ENCODE results near the gene PRELID2. TPM values are rescaled to one million over a fixed set of nuclear protein-coding genes. Genes with fewer than 3 reads are reported as not detected.

Gene PRELID2
- polyA plus RNA-seq, 1 experiment: 5.4 TPM

GRCh38 chr5:145787996-145788395 lies 47.1 kb downstream of the PRELID2 start:
- no peak overlapping the region for H3K4me3 ChIP-seq (ENCODE audit: low read depth, low read length)
- POLR2A ChIA-PET: no interaction called here
- H3K9me3 ChIP-seq (ENCODE audit: control insufficient read depth, insufficient read depth, low read length): no peaks in the 10 kb centered on the region; the same call in 1 of the 2 replicates
- TF ChIP-seq CTCF (IDR thresholded peaks at IDR 0.05; ENCODE audit: low read depth, low read length): no peak
- no peak overlapping the region for H3K27ac ChIP-seq (ENCODE audit: low read depth, low read length)
- no peaks in the 10 kb centered on the region for H3K27me3 ChIP-seq (ENCODE audit: control insufficient read depth, insufficient read depth, low read length)
- no peak for DNase-seq (ENCODE audit: low read depth, low spot score)
- CTCF ChIA-PET: no interaction called here

- no peak for TF ChIP-seq CTCF (IDR thresholded peaks at IDR 0.05; ENCODE audit: low read depth, low read length)
- Histone ChIP-seq H3K9me3 (ENCODE audit: control insufficient read depth, insufficient read depth, low read length) (no peaks in the 10 kb centered on the region; the same call in 1 of the 2 replicates), H3K4me3 (ENCODE audit: low read depth, low read length) (no peak overlapping the region), H3K27me3 (ENCODE audit: control insufficient read depth, insufficient read depth, low read length) (no peaks in the 10 kb centered on the region), H3K27ac (ENCODE audit: low read depth, low read length) (no peak overlapping the region)
- POLR2A ChIA-PET: no interaction called here
- CTCF ChIA-PET: no interaction called here
- no peak for DNase-seq (ENCODE audit: low read depth, low spot score)
Observed at GRCh38 chr5:145787507-145787906, 47.6 kb downstream of the PRELID2 start.

GRCh38 chr5:145787001-145787400 lies 48.1 kb downstream of the PRELID2 start:
- no peak for TF ChIP-seq CTCF (IDR thresholded peaks at IDR 0.05; ENCODE audit: low read depth, low read length)
- no peaks in the 10 kb centered on the region for H3K27me3 ChIP-seq (ENCODE audit: control insufficient read depth, insufficient read depth, low read length)
- ChIA-PET POLR2A (no interaction called here), CTCF (no interaction called here)
- no peak overlapping the region for H3K27ac ChIP-seq (ENCODE audit: low read depth, low read length)
- H3K4me3 ChIP-seq (ENCODE audit: low read depth, low read length): no peak overlapping the region
- H3K9me3 ChIP-seq (ENCODE audit: control insufficient read depth, insufficient read depth, low read length): no peaks in the 10 kb centered on the region; the same call in 1 of the 2 replicates
- DNase-seq (ENCODE audit: low read depth, low spot score): no peak

- Histone ChIP-seq H3K27me3 (ENCODE audit: control insufficient read depth, insufficient read depth, low read length) (no peaks in the 10 kb centered on the region), H3K9me3 (ENCODE audit: control insufficient read depth, insufficient read depth, low read length) (peaks cover 8% of the 10 kb centered on the region), H3K27ac (ENCODE audit: low read depth, low read length) (no peak overlapping the region), H3K4me3 (ENCODE audit: low read depth, low read length) (no peak overlapping the region)
- CTCF ChIA-PET: interaction anchor here (0.6 kb wide), 1 partner anchor 312 kb away, joined by 3 read pairs; no protein-coding TSS in a partner anchor
- POLR2A ChIA-PET: no interaction called here
- DNase-seq (ENCODE audit: low read depth, low spot score): no peak
- TF ChIP-seq CTCF (IDR thresholded peaks at IDR 0.05; ENCODE audit: low read depth, low read length): no peak
Observed at GRCh38 chr5:145780982-145781381, 54.2 kb downstream of the PRELID2 start.

GRCh38 chr5:145778144-145778900 lies 56.8 kb downstream of the PRELID2 start:
- Histone ChIP-seq H3K27me3 (ENCODE audit: control insufficient read depth, insufficient read depth, low read length) (no peaks in the 10 kb centered on the region), H3K4me3 (ENCODE audit: low read depth, low read length) (no peak overlapping the region), H3K9me3 (ENCODE audit: control insufficient read depth, insufficient read depth, low read length) (peaks cover 8% of the 10 kb centered on the region), H3K27ac (ENCODE audit: low read depth, low read length) (no peak overlapping the region)
- ChIA-PET CTCF (no interaction called here), POLR2A (no interaction called here)
- DNase-seq (ENCODE audit: low read depth, low spot score): no peak
- no peak for TF ChIP-seq CTCF (IDR thresholded peaks at IDR 0.05; ENCODE audit: low read depth, low read length)
